ENCODE results near the gene NUFIP2. TPM values are rescaled to one million over a fixed set of nuclear protein-coding genes. Genes with fewer than 3 reads are reported as not detected.
"Not testable (repeated sequence)": the region's sequence is repeated elsewhere in the genome, so short reads cannot be mapped to it uniquely, and the experiment has no call there.

The NUFIP2 gene
- total and polyA plus RNA-seq, 4 donors: 2.7 to 30.2 (median 14.5) TPM

DNA sequence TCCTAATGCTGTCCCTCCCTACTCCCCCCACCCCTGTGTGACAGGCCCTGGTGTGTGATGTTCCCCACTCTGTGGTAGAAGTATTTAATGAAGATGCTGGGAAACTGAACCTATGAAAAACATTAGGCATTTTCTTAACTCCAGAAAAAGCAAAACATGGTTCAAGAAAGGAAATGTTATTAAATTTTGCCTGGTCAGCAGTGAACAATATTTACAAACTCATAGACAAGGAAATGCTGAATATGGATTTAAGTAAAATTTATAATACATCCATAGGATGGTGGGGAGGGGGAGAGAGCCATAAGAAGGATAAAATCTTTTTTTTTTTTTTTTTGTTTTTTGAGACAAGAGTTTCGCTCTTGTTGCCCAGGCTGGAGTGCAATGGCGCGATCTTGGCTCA, 58.0 kb downstream of the NUFIP2 start (continued):
- TF ChIP-seq, protein P1, sequence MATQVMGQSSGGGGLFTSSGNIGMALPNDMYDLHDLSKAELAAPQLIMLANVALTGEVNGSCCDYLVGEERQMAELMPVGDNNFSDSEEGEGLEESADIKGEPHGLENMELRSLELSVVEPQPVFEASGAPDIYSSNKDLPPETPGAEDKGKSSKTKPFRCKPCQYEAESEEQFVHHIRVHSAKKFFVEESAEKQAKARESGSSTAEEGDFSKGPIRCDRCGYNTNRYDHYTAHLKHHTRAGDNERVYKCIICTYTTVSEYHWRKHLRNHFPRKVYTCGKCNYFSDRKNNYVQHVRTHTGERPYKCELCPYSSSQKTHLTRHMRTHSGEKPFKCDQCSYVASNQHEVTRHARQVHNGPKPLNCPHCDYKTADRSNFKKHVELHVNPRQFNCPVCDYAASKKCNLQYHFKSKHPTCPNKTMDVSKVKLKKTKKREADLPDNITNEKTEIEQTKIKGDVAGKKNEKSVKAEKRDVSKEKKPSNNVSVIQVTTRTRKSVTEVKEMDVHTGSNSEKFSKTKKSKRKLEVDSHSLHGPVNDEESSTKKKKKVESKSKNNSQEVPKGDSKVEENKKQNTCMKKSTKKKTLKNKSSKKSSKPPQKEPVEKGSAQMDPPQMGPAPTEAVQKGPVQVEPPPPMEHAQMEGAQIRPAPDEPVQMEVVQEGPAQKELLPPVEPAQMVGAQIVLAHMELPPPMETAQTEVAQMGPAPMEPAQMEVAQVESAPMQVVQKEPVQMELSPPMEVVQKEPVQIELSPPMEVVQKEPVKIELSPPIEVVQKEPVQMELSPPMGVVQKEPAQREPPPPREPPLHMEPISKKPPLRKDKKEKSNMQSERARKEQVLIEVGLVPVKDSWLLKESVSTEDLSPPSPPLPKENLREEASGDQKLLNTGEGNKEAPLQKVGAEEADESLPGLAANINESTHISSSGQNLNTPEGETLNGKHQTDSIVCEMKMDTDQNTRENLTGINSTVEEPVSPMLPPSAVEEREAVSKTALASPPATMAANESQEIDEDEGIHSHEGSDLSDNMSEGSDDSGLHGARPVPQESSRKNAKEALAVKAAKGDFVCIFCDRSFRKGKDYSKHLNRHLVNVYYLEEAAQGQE (IDR thresholded peaks at IDR 0.05): no peak

DNA sequence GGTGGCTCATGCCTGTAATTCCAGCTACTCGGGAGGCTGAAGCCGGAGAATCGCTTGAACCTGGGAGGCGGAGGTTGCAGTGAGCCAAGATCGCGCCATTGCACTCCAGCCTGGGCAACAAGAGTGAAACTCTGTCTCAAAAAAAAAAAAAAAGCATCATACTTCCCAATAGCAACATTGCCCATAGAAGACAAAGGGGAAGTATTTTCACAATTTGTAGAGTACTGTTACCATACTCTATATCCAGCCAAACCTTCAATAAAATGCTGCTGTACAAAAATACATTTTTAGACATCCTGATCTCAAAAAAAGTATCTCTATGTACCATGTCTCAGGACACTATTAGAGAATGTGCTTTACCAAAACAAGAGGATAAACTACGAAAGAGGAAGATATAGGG, 59.0 kb downstream of the NUFIP2 start:
- not testable (repeated sequence) for H3K9me3 ChIP-seq (ENCODE audit: control insufficient read depth in 4 of 4, low read length in 3 of 4); H3K36me3 ChIP-seq (ENCODE audit: control insufficient read depth in 4 of 4, insufficient read depth in 3 of 4, low read depth in 1 of 4, low read length in 3 of 4); H3K4me1 ChIP-seq (ENCODE audit: control insufficient read depth in 4 of 4, insufficient read depth in 4 of 4, low read length in 3 of 4); DNase-seq (ENCODE audit: low spot score); H3K27ac ChIP-seq (ENCODE audit: low read depth in 1 of 2, low read length in 2 of 2); H3K9ac ChIP-seq (ENCODE audit: low read depth in 1 of 2, low read length in 2 of 2); H3K27me3 ChIP-seq (ENCODE audit: control insufficient read depth in 4 of 4, insufficient read depth in 4 of 4, low read length in 3 of 4); H3K4me3 ChIP-seq (ENCODE audit: low read depth in 1 of 3, low read length in 3 of 3)
- 94% methylated on average over 7 of the region's 7 CpGs for WGBS

DNA sequence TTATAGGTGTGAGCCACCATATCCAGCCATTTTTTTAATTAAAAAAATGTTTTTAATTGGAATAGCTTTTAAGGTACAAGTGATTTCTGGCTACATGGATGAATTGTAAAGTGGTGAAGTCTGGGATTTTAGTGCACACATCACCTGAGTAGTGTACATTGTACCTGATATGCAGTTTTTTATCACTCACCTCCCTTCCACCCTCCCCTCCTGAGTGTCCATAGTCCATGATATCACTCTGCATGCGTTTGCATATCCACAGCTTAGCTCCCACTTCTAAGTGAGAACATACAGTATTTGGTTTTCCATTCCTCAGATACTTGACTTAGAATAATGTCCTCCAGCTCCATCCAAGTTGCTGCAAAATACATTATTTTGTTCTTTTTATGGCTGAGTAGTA, 60.6 kb downstream of the NUFIP2 start:
- 85% methylated on average over 1 of the region's 1 CpG for WGBS
- no peaks in the 10 kb centered on the region for H3K36me3 ChIP-seq (ENCODE audit: control insufficient read depth in 4 of 4, insufficient read depth in 3 of 4, low read depth in 1 of 4, low read length in 3 of 4)
- TF ChIP-seq GABPA (IDR thresholded peaks at IDR 0.05 in 1 of 2, conservative IDR thresholded peaks at IDR 0.05 in 1 of 2) (no peak), HNF4A (conservative IDR thresholded peaks at IDR 0.05) (no peak), RAD21 (IDR thresholded peaks at IDR 0.05) (no peak), NR2F2 (IDR thresholded peaks at IDR 0.05) (no peak)
- TF ChIP-seq, protein P1 (IDR thresholded peaks at IDR 0.05): no peak

DNA sequence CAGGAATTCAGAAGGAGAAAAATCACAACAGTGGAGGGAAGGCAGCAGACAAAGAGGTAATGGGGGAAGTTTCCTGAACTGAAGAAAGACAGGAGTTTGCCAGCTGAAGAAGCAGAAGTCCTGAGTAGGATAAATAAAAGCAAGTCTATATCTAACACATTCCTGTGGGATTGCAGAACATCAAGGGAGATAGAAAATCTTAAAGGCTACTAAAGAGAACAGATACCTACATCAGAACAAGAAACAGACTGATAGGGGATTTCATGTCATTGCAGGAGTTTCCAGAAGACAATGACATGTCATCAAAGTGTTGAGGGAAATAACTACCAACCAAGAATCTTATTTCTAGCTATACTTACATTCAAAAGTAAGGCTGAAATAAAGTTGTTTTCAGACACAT, 68.6 kb downstream of the NUFIP2 start:
- H3K4me3 ChIP-seq (ENCODE audit: low read depth in 1 of 3, low read length in 3 of 3): no peak overlapping the region
- no peaks in the 10 kb centered on the region for H3K27me3 ChIP-seq (ENCODE audit: control insufficient read depth in 4 of 4, insufficient read depth in 4 of 4, low read length in 3 of 4)
- no peak overlapping the region for H3K27ac ChIP-seq (ENCODE audit: low read depth in 1 of 2, low read length in 2 of 2)
- no peak overlapping the region for H3K9ac ChIP-seq (ENCODE audit: low read depth in 1 of 2, low read length in 2 of 2)
- H3K4me1 ChIP-seq (ENCODE audit: control insufficient read depth in 4 of 4, insufficient read depth in 4 of 4, low read length in 3 of 4): no peaks in the 10 kb centered on the region
- no peaks in the 10 kb centered on the region for H3K9me3 ChIP-seq (ENCODE audit: control insufficient read depth in 4 of 4, low read length in 3 of 4)
- no peaks in the 10 kb centered on the region for H3K36me3 ChIP-seq (ENCODE audit: control insufficient read depth in 4 of 4, insufficient read depth in 3 of 4, low read depth in 1 of 4, low read length in 3 of 4)
- DNase-seq (ENCODE audit: low spot score): no peak
- TF ChIP-seq RXRA (IDR thresholded peaks at IDR 0.05): no peak
- TF ChIP-seq SP1 (IDR thresholded peaks at IDR 0.05): no peak
- TF ChIP-seq YY1 (IDR thresholded peaks at IDR 0.05): no peak
- TF ChIP-seq FOXA2 (IDR thresholded peaks at IDR 0.05): no peak
- TF ChIP-seq, protein P2, sequence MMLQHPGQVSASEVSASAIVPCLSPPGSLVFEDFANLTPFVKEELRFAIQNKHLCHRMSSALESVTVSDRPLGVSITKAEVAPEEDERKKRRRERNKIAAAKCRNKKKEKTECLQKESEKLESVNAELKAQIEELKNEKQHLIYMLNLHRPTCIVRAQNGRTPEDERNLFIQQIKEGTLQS (IDR thresholded peaks at IDR 0.05): no peak
- TF ChIP-seq FOXA1 (IDR thresholded peaks at IDR 0.05): no peak
- no peak for TF ChIP-seq RAD21 (IDR thresholded peaks at IDR 0.05)
- TF ChIP-seq, protein P3, sequence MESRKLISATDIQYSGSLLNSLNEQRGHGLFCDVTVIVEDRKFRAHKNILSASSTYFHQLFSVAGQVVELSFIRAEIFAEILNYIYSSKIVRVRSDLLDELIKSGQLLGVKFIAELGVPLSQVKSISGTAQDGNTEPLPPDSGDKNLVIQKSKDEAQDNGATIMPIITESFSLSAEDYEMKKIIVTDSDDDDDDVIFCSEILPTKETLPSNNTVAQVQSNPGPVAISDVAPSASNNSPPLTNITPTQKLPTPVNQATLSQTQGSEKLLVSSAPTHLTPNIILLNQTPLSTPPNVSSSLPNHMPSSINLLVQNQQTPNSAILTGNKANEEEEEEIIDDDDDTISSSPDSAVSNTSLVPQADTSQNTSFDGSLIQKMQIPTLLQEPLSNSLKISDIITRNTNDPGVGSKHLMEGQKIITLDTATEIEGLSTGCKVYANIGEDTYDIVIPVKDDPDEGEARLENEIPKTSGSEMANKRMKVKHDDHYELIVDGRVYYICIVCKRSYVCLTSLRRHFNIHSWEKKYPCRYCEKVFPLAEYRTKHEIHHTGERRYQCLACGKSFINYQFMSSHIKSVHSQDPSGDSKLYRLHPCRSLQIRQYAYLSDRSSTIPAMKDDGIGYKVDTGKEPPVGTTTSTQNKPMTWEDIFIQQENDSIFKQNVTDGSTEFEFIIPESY (IDR thresholded peaks at IDR 0.05): no peak
- no peak for TF ChIP-seq NR2F2 (IDR thresholded peaks at IDR 0.05)
- TF ChIP-seq TAF1 (conservative IDR thresholded peaks at IDR 0.05): no peak
- no peak for TF ChIP-seq JUND (IDR thresholded peaks at IDR 0.05)
- no peak for TF ChIP-seq HNF4A (conservative IDR thresholded peaks at IDR 0.05)
- TF ChIP-seq, protein P4, sequence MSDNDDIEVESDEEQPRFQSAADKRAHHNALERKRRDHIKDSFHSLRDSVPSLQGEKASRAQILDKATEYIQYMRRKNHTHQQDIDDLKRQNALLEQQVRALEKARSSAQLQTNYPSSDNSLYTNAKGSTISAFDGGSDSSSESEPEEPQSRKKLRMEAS (IDR thresholded peaks at IDR 0.05): no peak

More for the DNA sequence above, 60.6 kb downstream of the NUFIP2 start:
- H3K27me3 ChIP-seq (ENCODE audit: control insufficient read depth in 4 of 4, insufficient read depth in 4 of 4, low read length in 3 of 4): no peaks in the 10 kb centered on the region
- H3K27ac ChIP-seq (ENCODE audit: low read depth in 1 of 2, low read length in 2 of 2): no peak overlapping the region
- H3K9me3 ChIP-seq (ENCODE audit: control insufficient read depth in 4 of 4, low read length in 3 of 4): no peaks in the 10 kb centered on the region
- H3K9ac ChIP-seq (ENCODE audit: low read depth in 1 of 2, low read length in 2 of 2): no peak overlapping the region
- H3K4me3 ChIP-seq (ENCODE audit: low read depth in 1 of 3, low read length in 3 of 3): no peak overlapping the region
- H3K4me1 ChIP-seq (ENCODE audit: control insufficient read depth in 4 of 4, insufficient read depth in 4 of 4, low read length in 3 of 4): peaks cover 0 to 4% (median under 1%) of the 10 kb centered on the region in 4 donors
- no peak for DNase-seq (ENCODE audit: low spot score)
